ENCODE data around the gene SMCO4.
"Not testable (repeated sequence)": the region's sequence is repeated elsewhere in the genome, so short reads cannot be mapped to it uniquely, and the experiment has no call there.

The SMCO4 gene

DNA sequence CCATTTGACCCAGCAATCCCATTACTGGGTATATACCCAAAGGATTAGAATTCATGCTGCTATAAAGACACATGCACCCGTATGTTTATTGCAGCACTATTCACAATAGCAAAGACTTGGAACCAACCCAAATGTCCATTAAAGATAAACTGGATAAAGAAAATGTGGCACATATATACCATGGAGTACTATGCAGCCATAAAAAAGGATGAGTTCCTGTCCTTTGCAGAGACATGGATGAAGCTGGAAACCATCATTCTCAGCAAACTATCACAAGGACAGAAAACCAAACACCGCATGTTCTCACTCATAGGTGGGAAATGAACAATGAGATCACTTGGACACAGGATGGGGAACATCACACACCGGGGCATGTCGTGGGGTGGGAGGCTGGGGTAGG, 79.5 kb downstream of the SMCO4 start:
- DNase-seq, result not testable (repeated sequence)

DNA sequence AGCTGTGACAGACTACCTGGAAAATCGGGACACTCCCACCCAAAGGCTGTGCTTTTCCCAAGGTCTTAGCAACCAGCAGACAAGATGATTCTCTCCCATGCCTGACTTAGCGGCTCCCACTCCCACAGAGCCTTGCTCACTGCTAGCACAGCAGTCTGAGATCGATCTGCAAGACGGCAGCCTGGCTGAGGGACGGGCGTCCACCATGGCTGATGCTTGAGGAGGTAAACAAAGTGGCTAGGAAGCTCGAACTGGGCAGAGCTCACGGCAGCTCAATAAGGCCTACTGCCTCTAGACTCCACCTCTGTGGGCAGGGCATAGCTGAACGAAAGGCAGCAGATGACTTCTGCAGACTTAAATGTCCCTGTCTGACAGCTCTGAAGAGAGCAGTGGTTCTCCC, 84.9 kb downstream of the SMCO4 start:
- no peak for DNase-seq

DNA sequence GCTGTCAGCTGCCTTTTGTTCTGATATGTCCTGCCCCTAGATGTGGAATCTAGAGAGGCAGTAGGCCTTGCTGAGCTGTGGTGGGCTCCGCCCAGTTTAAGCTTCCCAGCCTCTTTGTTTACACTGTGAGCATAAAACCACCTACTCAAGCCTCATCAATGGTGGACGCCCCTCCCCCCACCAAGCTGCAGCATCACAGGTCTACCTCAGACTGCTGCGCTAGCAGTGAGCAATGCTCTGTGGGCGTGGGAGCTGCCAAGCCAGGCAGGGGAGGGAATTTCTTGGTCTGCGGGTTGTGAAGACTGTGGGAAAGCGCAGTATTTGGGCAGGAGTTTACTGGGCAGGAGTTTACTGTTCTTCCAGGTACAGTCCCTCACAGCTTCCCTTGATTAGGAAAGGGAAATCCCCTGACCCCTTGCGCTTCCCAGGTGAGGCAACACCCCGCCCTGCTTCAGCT, 98.5 kb downstream of the SMCO4 start:
- no peak for DNase-seq

DNA sequence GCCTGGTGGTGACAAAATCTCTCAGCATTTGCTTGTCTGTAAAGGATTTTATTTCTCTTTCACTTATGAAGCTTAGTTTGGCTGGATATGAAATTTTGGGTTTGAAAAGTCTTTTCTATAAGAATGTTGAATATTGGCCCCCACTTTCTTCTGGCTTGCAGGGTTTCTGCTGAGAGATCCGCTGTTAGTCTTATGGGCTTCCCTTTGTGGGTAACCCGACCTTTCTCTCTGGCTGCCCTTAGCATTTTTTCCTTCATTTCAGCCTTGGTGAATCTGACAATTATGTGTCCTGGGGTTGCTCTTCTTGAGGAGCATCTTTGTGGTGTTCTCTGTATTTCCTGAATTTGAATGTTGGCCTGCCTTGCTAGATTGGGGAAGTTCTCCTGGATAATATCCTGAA, 100.0 kb downstream of the SMCO4 start:
- not testable (repeated sequence) for DNase-seq

DNA sequence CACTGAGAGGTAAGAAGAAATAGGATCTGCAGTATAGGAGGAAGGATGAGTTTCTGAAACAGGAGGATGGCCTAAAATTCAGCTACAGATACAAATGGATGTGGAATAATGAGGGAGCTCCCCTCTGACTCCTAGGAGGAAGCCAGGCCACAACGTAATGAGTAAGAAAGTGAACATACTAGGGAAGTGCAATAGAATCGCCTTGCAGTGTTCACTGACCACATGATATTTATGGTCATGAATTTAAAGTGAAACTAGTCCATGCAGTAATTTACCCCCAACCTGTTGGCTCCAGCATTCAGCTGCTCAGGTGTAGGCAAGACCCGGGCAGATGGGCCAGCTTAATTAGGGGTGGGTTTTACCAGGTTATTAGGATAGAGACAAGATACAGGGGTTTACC, 110.9 kb downstream of the SMCO4 start:
- no peak for DNase-seq

Data from NCI-H524 treated with DMSO at 0.1 percent for 48 hours (cell line).